GM18858 (cell line): ENCODE results near the gene LRRC10.

Experiments
- ATAC-seq: cut with Tn5 transposase; IDR thresholded peaks from one replicate; pipeline ENCODE4 v1.9.1; 2021; ENCODE audit not compliant: unreplicated experiment

Gene LRRC10

GRCh38 chr12:69610729-69611128, at the start of gene LRRC10:
Gene LRRC10 (minus strand): TSS chr12:69610907. CDS start chr12:69610838, 69 bp downstream.
- no peak for ATAC-seq

- ATAC-seq: no peak
Measured at GRCh38 chr12:69660164-69660863, 49.6 kb upstream of the LRRC10 start.

- ATAC-seq: no peak
Measured at GRCh38 chr12:69658203-69658602, 47.5 kb upstream of the LRRC10 start.

GRCh38 chr12:69657376-69658137, 46.9 kb upstream of the LRRC10 start:
- ATAC-seq: no peak

- no peak for ATAC-seq
Measured at GRCh38 chr12:69655616-69656340, 45.1 kb upstream of the LRRC10 start.

GRCh38 chr12:69653703-69654102, 43.0 kb upstream of the LRRC10 start:
- ATAC-seq: no peak

- no peak for ATAC-seq
Measured at GRCh38 chr12:69651922-69652321, 41.2 kb upstream of the LRRC10 start.

GRCh38 chr12:69649529-69649928, 38.8 kb upstream of the LRRC10 start:
- no peak for ATAC-seq

GRCh38 chr12:69648476-69648875, 37.8 kb upstream of the LRRC10 start:
- no peak for ATAC-seq

- no peak for ATAC-seq
Measured at GRCh38 chr12:69647178-69647577, 36.5 kb upstream of the LRRC10 start.

GRCh38 chr12:69645031-69645430, 34.3 kb upstream of the LRRC10 start:
- no peak for ATAC-seq

GRCh38 chr12:69644511-69644910, 33.8 kb upstream of the LRRC10 start:
- no peak for ATAC-seq

- no peak for ATAC-seq
Measured at GRCh38 chr12:69642531-69642930, 31.8 kb upstream of the LRRC10 start.

GRCh38 chr12:69641546-69641945, 30.8 kb upstream of the LRRC10 start:
- ATAC-seq: no peak

- ATAC-seq: peak; percentile 80
Measured at GRCh38 chr12:69639400-69640016, 28.8 kb upstream of the LRRC10 start.

- ATAC-seq: no peak
Measured at GRCh38 chr12:69633061-69633460, 22.4 kb upstream of the LRRC10 start.

- ATAC-seq: no peak
Measured at GRCh38 chr12:69630191-69630590, 19.5 kb upstream of the LRRC10 start.

- no peak for ATAC-seq
Measured at GRCh38 chr12:69627501-69627900, 16.8 kb upstream of the LRRC10 start.

GRCh38 chr12:69623970-69624369, 13.3 kb upstream of the LRRC10 start:
- ATAC-seq: no peak

- ATAC-seq: no peak
Measured at GRCh38 chr12:69621551-69621950, 10.8 kb upstream of the LRRC10 start.

GRCh38 chr12:69620921-69621320, 10.2 kb upstream of the LRRC10 start:
- ATAC-seq: no peak
